SIG-M5 (cell line): ENCODE measurements around the gene DIAPH2.

Experiments used
- DNase-seq: peaks from one replicate; lab custom pipeline; 2025; lab: John Stamatoyannopoulos, UW

Gene DIAPH2

DNA sequence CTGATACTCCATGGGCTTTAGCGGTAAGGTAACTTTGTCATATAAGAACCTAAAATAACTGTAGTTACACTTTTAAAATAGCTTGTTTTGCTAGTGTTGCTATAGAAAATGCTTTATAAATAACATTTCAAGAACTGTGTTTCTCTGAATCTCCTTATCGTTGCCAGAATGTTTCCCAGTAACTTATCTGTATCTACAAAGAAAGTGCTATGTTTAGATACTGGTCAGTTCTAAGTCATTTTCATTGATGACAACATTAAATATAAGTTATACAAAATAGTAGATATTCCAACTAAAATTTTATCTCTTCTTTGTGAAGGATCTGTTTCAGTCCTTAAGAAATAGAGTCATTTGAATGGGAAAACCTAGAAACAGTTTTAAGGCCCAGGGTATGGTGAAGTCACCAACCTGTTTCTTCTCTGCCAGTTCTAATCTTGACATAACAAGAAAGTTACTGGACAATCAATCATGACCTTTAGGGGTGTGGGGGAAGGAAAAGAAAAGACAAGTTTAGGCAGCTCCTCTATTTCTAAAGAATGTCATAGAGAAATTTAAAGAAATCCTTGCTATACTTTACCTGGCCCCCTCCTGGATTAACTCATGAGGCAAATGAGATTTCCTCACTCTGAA, 625.0 kb downstream of the DIAPH2 start:
- no peak for DNase-seq

GRCh38 chrX:97310373-97310772, 625.7 kb downstream of the DIAPH2 start:
- DNase-seq: no peak

GRCh38 chrX:97311066-97311778, 626.6 kb downstream of the DIAPH2 start:
- DNase-seq: no peak

DNA sequence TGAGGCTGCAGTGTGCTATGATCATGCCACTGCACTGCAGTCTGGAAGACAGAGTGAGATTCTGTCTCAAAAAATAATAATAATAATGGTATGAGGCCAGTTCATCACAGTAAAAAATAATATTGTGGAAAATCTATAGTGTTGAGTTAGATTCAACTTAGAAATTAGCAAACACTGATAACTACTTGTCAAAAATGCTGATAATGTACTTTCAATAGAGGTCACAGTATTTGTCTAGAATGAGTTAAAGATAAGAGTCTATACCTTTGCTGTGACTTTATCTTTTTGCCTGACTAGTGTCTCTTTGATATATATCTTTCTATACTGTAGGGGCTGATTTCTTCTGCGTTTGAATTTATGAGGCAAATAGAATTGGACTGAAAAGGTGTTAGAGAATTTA, 629.7 kb downstream of the DIAPH2 start:
- DNase-seq: no peak

DNA sequence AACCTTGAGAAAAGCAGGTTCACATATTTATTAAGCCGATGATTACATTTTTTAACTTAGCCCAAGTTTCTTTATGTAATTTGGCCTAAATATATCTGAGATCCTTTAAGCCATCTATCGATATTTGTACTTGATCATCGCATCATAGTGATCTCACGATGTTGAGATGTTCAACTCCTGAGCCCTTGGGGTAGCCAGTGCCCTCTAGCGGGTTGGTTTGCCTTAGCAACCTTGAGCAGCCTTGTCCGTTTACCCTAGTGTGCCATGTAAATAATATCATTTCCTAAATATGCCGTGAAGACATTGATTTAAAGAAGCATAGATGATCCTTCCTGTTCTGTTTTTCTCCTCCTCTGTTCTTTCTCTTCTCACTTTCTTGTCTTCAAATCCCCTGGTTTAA, 631.3 kb downstream of the DIAPH2 start:
- no peak for DNase-seq

GRCh38 chrX:97320305-97320704, 635.7 kb downstream of the DIAPH2 start:
- DNase-seq: no peak

- no peak for DNase-seq
Measured at GRCh38 chrX:97322401-97322800, 637.8 kb downstream of the DIAPH2 start.

- no peak for DNase-seq
Measured at GRCh38 chrX:97326456-97326855, 641.8 kb downstream of the DIAPH2 start.

- no peak for DNase-seq
Measured at GRCh38 chrX:97328853-97329390, 644.3 kb downstream of the DIAPH2 start.

GRCh38 chrX:97330151-97330550, 645.5 kb downstream of the DIAPH2 start:
- DNase-seq: no peak

GRCh38 chrX:97332963-97333362, 648.3 kb downstream of the DIAPH2 start:
- DNase-seq: no peak

GRCh38 chrX:97334850-97335249, 650.2 kb downstream of the DIAPH2 start:
- DNase-seq: no peak

DNA sequence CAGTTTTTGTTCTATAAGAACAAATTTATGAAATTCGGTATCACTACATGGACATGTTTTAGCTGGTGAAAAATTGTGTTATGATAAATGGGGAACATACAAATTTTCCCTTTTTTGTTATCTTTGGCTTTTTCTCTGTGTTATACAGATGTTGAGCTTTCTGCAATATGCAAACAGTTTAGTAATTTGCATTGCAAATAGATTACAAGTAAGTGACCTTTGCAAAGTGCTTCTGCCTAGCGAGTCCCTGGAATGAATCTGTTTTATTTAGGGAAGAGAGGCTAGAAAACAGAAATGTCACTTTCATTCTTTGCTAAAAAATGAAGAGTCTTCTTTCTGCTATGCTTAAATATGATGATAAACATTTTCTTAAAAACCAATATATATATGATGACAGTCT, 660.1 kb downstream of the DIAPH2 start:
- no peak for DNase-seq

- no peak for DNase-seq
Measured at GRCh38 chrX:97358941-97359340, 674.3 kb downstream of the DIAPH2 start.

DNA sequence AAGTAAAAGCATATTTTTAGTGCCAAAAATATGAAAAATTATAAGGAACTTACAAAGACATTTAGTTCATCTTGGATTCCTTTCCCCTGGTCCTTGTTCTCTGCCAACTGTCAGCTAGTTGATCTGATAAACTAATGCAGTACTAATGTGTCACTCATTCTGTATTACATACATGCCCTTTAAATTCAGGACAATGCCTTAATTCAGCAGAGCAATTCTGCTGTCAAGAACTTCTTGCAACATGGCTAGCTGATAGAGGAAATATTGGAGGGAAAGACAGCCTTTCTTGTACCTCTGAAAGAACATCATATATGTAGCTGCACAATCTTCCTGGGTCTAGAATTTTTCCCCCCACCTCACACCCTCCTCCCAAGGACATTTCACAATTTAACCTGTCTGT, 679.2 kb downstream of the DIAPH2 start:
- DNase-seq: no peak

DNA sequence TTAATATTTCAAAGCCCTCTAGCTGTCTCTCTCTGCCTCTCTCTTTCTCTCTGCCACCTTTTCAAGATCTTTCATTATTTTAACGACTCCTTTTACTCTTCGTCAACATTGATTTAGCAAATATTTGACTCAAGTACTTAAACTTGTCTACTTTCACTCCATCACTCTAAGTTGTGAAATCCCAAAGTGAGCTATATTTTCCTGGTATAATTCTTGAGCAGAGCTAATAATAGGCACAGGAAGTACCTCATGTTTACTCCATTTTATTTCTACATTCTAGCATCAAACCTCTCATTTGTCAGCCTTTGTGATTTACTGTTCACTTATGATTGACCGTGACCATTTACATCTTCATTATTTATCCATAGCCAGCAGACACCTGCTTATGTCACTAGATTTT, 681.6 kb downstream of the DIAPH2 start:
- DNase-seq: no peak

- DNase-seq: no peak
Measured at GRCh38 chrX:97367125-97367524, 682.5 kb downstream of the DIAPH2 start.

GRCh38 chrX:97369947-97370346, 685.3 kb downstream of the DIAPH2 start:
- no peak for DNase-seq

DNA sequence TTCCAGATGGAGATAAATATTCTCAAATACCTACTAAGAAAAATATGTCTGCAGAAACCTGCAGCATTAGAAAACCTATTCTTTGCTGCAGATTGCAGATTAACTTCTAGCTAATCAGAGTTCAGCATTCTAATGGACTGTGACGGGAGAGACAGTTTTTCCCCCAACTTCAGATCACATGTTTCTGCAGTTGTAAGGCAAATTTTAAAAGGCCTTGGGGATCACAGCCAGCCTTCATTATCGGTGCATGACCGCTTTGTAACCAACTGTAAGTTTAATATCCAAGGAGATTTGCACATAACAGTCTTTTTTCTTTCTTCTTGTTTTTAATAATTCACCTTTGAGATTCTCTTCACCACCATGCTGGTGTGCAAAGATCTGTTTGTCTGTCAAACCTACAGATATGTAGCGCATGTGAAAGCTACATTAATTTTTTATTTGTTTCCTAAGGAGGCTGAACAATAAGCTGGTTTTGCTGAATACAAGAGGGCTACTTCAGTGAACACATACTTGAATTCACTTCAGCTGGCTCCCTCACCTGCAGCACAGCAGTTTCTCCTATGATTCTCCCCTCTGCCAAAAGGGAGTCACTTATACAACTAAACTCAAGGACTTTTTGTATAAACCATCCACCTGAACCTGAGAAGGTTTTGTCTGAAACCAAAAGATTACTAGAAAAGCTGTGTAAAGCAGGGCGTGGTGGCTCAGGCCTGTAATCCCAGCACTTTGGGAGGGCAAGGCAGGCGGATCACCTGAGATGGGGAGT, 687.5 kb downstream of the DIAPH2 start:
- no peak for DNase-seq

- no peak for DNase-seq
Measured at GRCh38 chrX:97374266-97374665, 689.6 kb downstream of the DIAPH2 start.

GRCh38 chrX:97380200-97380599, 695.6 kb downstream of the DIAPH2 start:
- no peak for DNase-seq

DNA sequence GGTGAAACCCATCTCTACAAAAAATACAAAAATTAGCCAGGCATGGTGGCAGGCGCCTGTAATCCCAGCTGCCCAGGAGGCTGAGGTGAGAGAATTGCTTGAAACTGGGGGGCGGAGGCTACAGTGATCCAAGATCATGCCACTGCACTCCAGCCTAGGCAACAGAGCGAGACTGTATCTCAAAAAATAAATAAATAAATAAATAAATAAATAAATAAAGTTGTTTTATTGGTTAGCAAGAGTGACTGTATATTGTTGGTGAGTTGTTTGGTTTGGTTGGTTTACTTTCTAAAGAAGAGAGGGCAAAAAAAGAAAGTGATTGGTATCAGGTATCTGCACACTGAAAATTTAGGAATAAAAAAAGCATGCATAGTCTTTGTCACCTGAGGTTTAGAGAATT, 700.0 kb downstream of the DIAPH2 start:
- DNase-seq: no peak

- DNase-seq: no peak
Measured at GRCh38 chrX:97387004-97387403, 702.4 kb downstream of the DIAPH2 start.
